Neural cell (in vitro differentiated cells): ENCODE results near the gene GFPT2.

Experiments used
- EP300 ChIP-seq: fragments of 450-650 bp; conservative IDR thresholded peaks from 2 replicates; pipeline ENCODE4 v1.6.1; 2014; ENCODE audit warnings: antibody characterized with exemption, mild to moderate bottlenecking, moderate library complexity; ENCODE audit not compliant: poor library complexity, severe bottlenecking
- EZH2 ChIP-seq: fragments of 200-600, 300-800 bp; shearing (Covaris generic), sonication (generic); IDR thresholded peaks from 2 replicates; pipeline ENCODE4 v1.6.1; 2014; ENCODE audit warnings: antibody characterized with exemption, low read length, borderline replicate concordance, mild to moderate bottlenecking; ENCODE audit not compliant: insufficient read depth, poor library complexity, severe bottlenecking
- MXI1 ChIP-seq: fragments of 450-650 bp; conservative IDR thresholded peaks from 2 replicates; pipeline ENCODE4 v1.6.1; 2014; ENCODE audit warnings: antibody characterized with exemption, mild to moderate bottlenecking; ENCODE audit not compliant: poor library complexity, severe bottlenecking
- POLR2AphosphoS5 ChIP-seq: IDR thresholded peaks from 2 replicates; pipeline ENCODE4 v1.6.1; 2012
- RAD21 ChIP-seq: fragments of 450-650 bp; conservative IDR thresholded peaks from 2 replicates; pipeline ENCODE4 v1.6.1; 2014; ENCODE audit warnings: antibody characterized with exemption, mild to moderate bottlenecking, moderate library complexity
- SMC3 ChIP-seq: fragments of 450-650 bp; conservative IDR thresholded peaks from 2 replicates; pipeline ENCODE4 v1.6.1; 2014; ENCODE audit warnings: antibody characterized with exemption, mild to moderate bottlenecking, moderate library complexity; ENCODE audit not compliant: poor library complexity
- TAF1 ChIP-seq: IDR thresholded peaks from 2 replicates; pipeline ENCODE4 v1.6.1; 2012; ENCODE audit warnings: low read depth
- TF ChIP-seq, protein P1 (sequence below): fragments of 450-650 bp; IDR thresholded peaks from 2 replicates; pipeline ENCODE4 v1.5.1; 2014; ENCODE audit warnings: antibody characterized with exemption, mild to moderate bottlenecking, moderate library complexity; ENCODE audit not compliant: poor library complexity, severe bottlenecking
- TF ChIP-seq, protein P2 (sequence below): IDR thresholded peaks from 2 replicates; pipeline ENCODE4 v1.6.1; 2012; ENCODE audit warnings: borderline replicate concordance

DNA sequence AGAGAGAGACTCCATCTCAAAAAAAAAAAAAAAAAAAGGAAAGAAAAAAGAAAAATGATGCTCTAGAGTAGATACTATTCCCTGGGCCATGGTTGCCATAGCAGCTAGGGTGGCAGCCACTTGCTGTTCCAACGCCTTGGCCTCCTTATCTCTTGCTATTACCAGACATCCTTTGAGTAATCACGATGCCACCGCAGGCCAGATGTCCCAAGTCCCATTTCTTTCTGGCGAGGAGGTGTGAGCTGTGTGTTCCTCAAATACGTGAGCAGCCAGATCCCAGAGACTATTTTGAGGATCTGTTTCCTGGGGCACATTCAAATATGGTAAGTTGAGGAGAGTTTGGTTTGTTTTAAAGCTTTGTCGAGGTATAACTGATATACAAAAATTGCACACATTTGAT is 23.4 kb upstream of the GFPT2 start:
- TF ChIP-seq, protein P1, sequence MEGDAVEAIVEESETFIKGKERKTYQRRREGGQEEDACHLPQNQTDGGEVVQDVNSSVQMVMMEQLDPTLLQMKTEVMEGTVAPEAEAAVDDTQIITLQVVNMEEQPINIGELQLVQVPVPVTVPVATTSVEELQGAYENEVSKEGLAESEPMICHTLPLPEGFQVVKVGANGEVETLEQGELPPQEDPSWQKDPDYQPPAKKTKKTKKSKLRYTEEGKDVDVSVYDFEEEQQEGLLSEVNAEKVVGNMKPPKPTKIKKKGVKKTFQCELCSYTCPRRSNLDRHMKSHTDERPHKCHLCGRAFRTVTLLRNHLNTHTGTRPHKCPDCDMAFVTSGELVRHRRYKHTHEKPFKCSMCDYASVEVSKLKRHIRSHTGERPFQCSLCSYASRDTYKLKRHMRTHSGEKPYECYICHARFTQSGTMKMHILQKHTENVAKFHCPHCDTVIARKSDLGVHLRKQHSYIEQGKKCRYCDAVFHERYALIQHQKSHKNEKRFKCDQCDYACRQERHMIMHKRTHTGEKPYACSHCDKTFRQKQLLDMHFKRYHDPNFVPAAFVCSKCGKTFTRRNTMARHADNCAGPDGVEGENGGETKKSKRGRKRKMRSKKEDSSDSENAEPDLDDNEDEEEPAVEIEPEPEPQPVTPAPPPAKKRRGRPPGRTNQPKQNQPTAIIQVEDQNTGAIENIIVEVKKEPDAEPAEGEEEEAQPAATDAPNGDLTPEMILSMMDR, result no peak
- TF ChIP-seq RAD21, result no peak
- no peak for TF ChIP-seq EP300
- TF ChIP-seq, protein P2, sequence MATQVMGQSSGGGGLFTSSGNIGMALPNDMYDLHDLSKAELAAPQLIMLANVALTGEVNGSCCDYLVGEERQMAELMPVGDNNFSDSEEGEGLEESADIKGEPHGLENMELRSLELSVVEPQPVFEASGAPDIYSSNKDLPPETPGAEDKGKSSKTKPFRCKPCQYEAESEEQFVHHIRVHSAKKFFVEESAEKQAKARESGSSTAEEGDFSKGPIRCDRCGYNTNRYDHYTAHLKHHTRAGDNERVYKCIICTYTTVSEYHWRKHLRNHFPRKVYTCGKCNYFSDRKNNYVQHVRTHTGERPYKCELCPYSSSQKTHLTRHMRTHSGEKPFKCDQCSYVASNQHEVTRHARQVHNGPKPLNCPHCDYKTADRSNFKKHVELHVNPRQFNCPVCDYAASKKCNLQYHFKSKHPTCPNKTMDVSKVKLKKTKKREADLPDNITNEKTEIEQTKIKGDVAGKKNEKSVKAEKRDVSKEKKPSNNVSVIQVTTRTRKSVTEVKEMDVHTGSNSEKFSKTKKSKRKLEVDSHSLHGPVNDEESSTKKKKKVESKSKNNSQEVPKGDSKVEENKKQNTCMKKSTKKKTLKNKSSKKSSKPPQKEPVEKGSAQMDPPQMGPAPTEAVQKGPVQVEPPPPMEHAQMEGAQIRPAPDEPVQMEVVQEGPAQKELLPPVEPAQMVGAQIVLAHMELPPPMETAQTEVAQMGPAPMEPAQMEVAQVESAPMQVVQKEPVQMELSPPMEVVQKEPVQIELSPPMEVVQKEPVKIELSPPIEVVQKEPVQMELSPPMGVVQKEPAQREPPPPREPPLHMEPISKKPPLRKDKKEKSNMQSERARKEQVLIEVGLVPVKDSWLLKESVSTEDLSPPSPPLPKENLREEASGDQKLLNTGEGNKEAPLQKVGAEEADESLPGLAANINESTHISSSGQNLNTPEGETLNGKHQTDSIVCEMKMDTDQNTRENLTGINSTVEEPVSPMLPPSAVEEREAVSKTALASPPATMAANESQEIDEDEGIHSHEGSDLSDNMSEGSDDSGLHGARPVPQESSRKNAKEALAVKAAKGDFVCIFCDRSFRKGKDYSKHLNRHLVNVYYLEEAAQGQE, result no peak
- no peak for TF ChIP-seq POLR2AphosphoS5
- TF ChIP-seq MXI1, result no peak
- no peak for TF ChIP-seq EZH2
- no peak for TF ChIP-seq SMC3
- TF ChIP-seq TAF1, result no peak
